SK-N-SH (cell line): ENCODE data around the gene PGF. TPM values are rescaled to one million over a fixed set of nuclear protein-coding genes. Genes with fewer than 3 reads are reported as not detected.

Experiments
- CTCF ChIA-PET: fragments of 300-600, 350-600 bp; formaldehyde crosslinking; extraction: SDS; loops from one replicate; lab custom pipeline; 2021; lab: Yijun Ruan, JAX
- POLR2A ChIA-PET: fragments of 350-600 bp; sonication (Branson Sonifier 250); formaldehyde crosslinking; extraction: SDS; loops from one replicate; lab custom pipeline; 2020; ENCODE audit warnings: antibody characterized with exemption, inconsistent platforms; lab: Yijun Ruan, JAX
- DNase-seq: peaks from one replicate; pipeline ENCODE4 v3.0.0; 2012
- H2AFZ ChIP-seq: fragments of 200-600 bp; sonication (generic); 2 replicates; pipeline ENCODE4 v1.8.1; 2016; ENCODE audit warnings: antibody characterized with exemption, mild to moderate bottlenecking, low read depth
- H3F3A ChIP-seq: fragments of 200-600 bp; sonication (generic); replicated peaks from 2 replicates; pipeline ENCODE3; 2016; ENCODE audit warnings: antibody characterized with exemption, mild to moderate bottlenecking; ENCODE audit not compliant: insufficient read depth
- H3K27ac ChIP-seq, 2 experiments: fragments of 200-500 bp in 1 of 2; fragments of 200-600 bp in 1 of 2; sonication (Bioruptor generic) in 1 of 2; sonication (generic), shearing (Covaris generic) in 1 of 2; 2 replicates each; pipeline versions ENCODE4 v1.5.1 to v1.6.1; 2014 to 2016; ENCODE audit warnings: low read depth in 2 of 2, inconsistent platforms in 1 of 2, low read length in 1 of 2, mild to moderate bottlenecking in 1 of 2, mixed read lengths in 1 of 2
- H3K27me3 ChIP-seq: fragments of 200-600 bp; sonication (generic), shearing (Covaris generic); 2 replicates; pipeline ENCODE4 v1.6.1; 2016; ENCODE audit warnings: mixed run types; ENCODE audit not compliant: insufficient read depth
- H3K36me3 ChIP-seq, 2 experiments: fragments of 200-500 bp in 1 of 2; fragments of 200-600 bp in 1 of 2; sonication (Bioruptor generic) in 1 of 2; sonication (generic) in 1 of 2; replicated peaks in 1 of 2; 2 replicates each; pipeline versions ENCODE3 to v1.5.1; 2014 to 2016; ENCODE audit warnings: low read length in 1 of 2, mild to moderate bottlenecking in 1 of 2; ENCODE audit not compliant: insufficient read depth in 2 of 2, control insufficient read depth in 1 of 2
- H3K4me1 ChIP-seq, 2 experiments: fragments of 200-500 bp in 1 of 2; fragments of 200-600 bp in 1 of 2; sonication (Bioruptor generic) in 1 of 2; sonication (generic), shearing (Covaris generic) in 1 of 2; 2 replicates each; pipeline versions ENCODE4 v1.5.1 to v1.6.1; 2014 to 2016; ENCODE audit warnings: low read depth in 1 of 2, low read length in 1 of 2, mixed run types in 1 of 2; ENCODE audit not compliant: insufficient read depth in 2 of 2, control insufficient read depth in 1 of 2
- H3K4me2 ChIP-seq: fragments of 200-600 bp; sonication (generic), shearing (Covaris generic); 2 replicates; pipeline ENCODE4 v1.6.1; 2017; ENCODE audit warnings: mixed run types
- H3K4me3 ChIP-seq, 2 experiments: fragments of 200-500 bp in 1 of 2; fragments of 200-600 bp in 1 of 2; sonication (Bioruptor generic) in 1 of 2; sonication (generic), shearing (Covaris generic) in 1 of 2; 2 replicates each; pipeline versions ENCODE4 v1.5.1 to v1.8.1; 2014 to 2016; ENCODE audit warnings: low read depth in 2 of 2, inconsistent platforms in 1 of 2, low read length in 1 of 2, mild to moderate bottlenecking in 1 of 2, mixed read lengths in 1 of 2, moderate library complexity in 1 of 2
- H3K79me2 ChIP-seq: fragments of 200-600 bp; sonication (generic); 2 replicates; pipeline ENCODE4 v1.8.1; 2017; ENCODE audit warnings: mild to moderate bottlenecking; ENCODE audit not compliant: insufficient read depth
- H3K9ac ChIP-seq: fragments of 200-600 bp; sonication (generic); 2 replicates; pipeline ENCODE4 v1.6.1; 2017; ENCODE audit warnings: mixed run types
- H3K9me2 ChIP-seq: fragments of 200-600 bp; sonication (generic); 2 replicates; pipeline ENCODE4 v1.6.1; 2017; ENCODE audit warnings: mixed run types
- H3K9me3 ChIP-seq: fragments of 200-600 bp; sonication (generic); 2 replicates; pipeline ENCODE4 v1.6.1; 2017; ENCODE audit warnings: mixed run types, mild to moderate bottlenecking, moderate library complexity
- H4K20me1 ChIP-seq: fragments of 200-600 bp; sonication (generic); 2 replicates; pipeline ENCODE4 v1.6.1; 2017; ENCODE audit warnings: mild to moderate bottlenecking, mixed run types; ENCODE audit not compliant: insufficient read depth
- ELF1 ChIP-seq: IDR thresholded peaks from 2 replicates; pipeline ENCODE4 v1.4.0; 2012
- EP300 ChIP-seq, 2 experiments: IDR thresholded peaks; 2 replicates each; pipeline versions ENCODE4 v1.4.0 to v1.6.1; 2012; ENCODE audit warnings: borderline replicate concordance in 1 of 2, low read depth in 1 of 2, low read length in 1 of 2
- EZH2phosphoT487 ChIP-seq: fragments of 200-600 bp; sonication (generic); IDR thresholded peaks from 2 replicates; pipeline ENCODE4 v1.6.1; 2017; ENCODE audit warnings: low read depth, mixed run types, mild to moderate bottlenecking, antibody characterized with exemption, moderate library complexity, borderline replicate concordance
- FOSL2 ChIP-seq: IDR thresholded peaks from 2 replicates; pipeline ENCODE4 v1.4.0; 2012; ENCODE audit warnings: low read depth, mild to moderate bottlenecking, moderate library complexity, borderline replicate concordance
- FOXJ3 ChIP-seq: sonication (generic); formaldehyde crosslinking; IDR thresholded peaks from 2 replicates; pipeline ENCODE4 v1.5.1; 2020; ENCODE audit warnings: mild to moderate bottlenecking, missing genetic modification reagents
- FOXM1 ChIP-seq: IDR thresholded peaks from 2 replicates; pipeline ENCODE4 v1.4.0; 2012; ENCODE audit warnings: low read depth, mild to moderate bottlenecking
- MXI1 ChIP-seq: IDR thresholded peaks from 2 replicates; pipeline ENCODE4 v1.6.1; 2012; ENCODE audit warnings: mild to moderate bottlenecking, low read depth, low read length, improper control_type of control experiment
- NFIC ChIP-seq: IDR thresholded peaks from 2 replicates; pipeline ENCODE4 v1.4.0; 2012; ENCODE audit warnings: borderline replicate concordance
- PBX3 ChIP-seq: IDR thresholded peaks from 2 replicates; pipeline ENCODE4; 2012
- POLR2AphosphoS5 ChIP-seq: IDR thresholded peaks from 2 replicates; pipeline ENCODE4 v1.6.1; 2012; ENCODE audit warnings: low read depth, low read length
- RAD21 ChIP-seq: IDR thresholded peaks from 2 replicates; pipeline ENCODE4 v1.6.1; 2012; ENCODE audit warnings: mild to moderate bottlenecking, low read length
- RCOR1 ChIP-seq: fragments of 150-350 bp; IDR thresholded peaks from 2 replicates; pipeline ENCODE4 v1.6.1; 2017; ENCODE audit warnings: antibody characterized with exemption, low read length
- REST ChIP-seq: IDR thresholded peaks from 2 replicates; pipeline ENCODE4 v1.6.1; 2012; ENCODE audit warnings: mild to moderate bottlenecking, low read depth, low read length, moderate library complexity
- RFX5 ChIP-seq: IDR thresholded peaks from 2 replicates; pipeline ENCODE4 v1.6.1; 2012; ENCODE audit warnings: mild to moderate bottlenecking, improper control_type of control experiment, low read length
- RXRA ChIP-seq: IDR thresholded peaks from 2 replicates; pipeline ENCODE4 v1.4.0; 2012; ENCODE audit warnings: low read depth, mild to moderate bottlenecking, borderline replicate concordance
- TCF12 ChIP-seq: IDR thresholded peaks from 2 replicates; pipeline ENCODE4 v1.4.0; 2012
- TEAD4 ChIP-seq: IDR thresholded peaks from 2 replicates; pipeline ENCODE4 v1.4.0; 2012; ENCODE audit warnings: mild to moderate bottlenecking, borderline replicate concordance; ENCODE audit not compliant: insufficient read depth
- USF1 ChIP-seq: IDR thresholded peaks from 2 replicates; pipeline ENCODE4 v1.4.0; 2012; ENCODE audit warnings: low read depth, borderline replicate concordance
- YY1 ChIP-seq: IDR thresholded peaks from 2 replicates; pipeline ENCODE4 v1.4.0; 2012; ENCODE audit warnings: low read depth, mild to moderate bottlenecking
- ZBTB33 ChIP-seq: IDR thresholded peaks from 2 replicates; pipeline ENCODE4 v1.4.0; 2012; ENCODE audit warnings: low read depth, borderline replicate concordance
- WGBS: methylation state at CpG from one replicate; pipeline ENCODE4 v1.1.6; 2017; ENCODE audit warnings: low lambda C conversion rate; 5-methylcytosine and 5-hydroxymethylcytosine counted together
- polyA plus RNA-seq, 3 experiments: library from polyadenylated mRNA; depleted of rRNA; stranded (reverse); fragments of >200 nt; gene quantifications; 2 replicates each; pipeline ENCODE4 v1.2.3, GENCODE V29; 2012

Gene PGF
- polyA plus RNA-seq, 1 of the 3 experiments (the other 2 are of a cell fraction): 4.4 TPM

GRCh38 chr14:74985028-74985310 is 29.6 kb upstream of the PGF start (continued):
- no peak for TF ChIP-seq REST

GRCh38 chr14:74984236-74985027 is 29.0 kb upstream of the PGF start:
- ChIA-PET POLR2A (no interaction called here), CTCF (interaction anchor here (0.9 to 2.4 kb wide), 6 partner anchors 13 to 124 kb away, joined by 3 to 10 read pairs (median 4); partner anchors contain the start of gene PGF)
- Histone ChIP-seq H3F3A (no peaks in the 10 kb centered on the region), H3K27ac (no peak overlapping the region), H3K9me2 (no peaks in the 10 kb centered on the region), H3K4me3 (no peak overlapping the region), H3K27me3 (no peaks in the 10 kb centered on the region), H3K4me2 (no peak overlapping the region), H3K4me1 (peaks cover 28 to 29% of the 10 kb centered on the region in 2 experiments; a peak in 3 of 4 replicates), H2AFZ (no peak overlapping the region), H3K79me2 (no peaks in the 10 kb centered on the region), H4K20me1 (no peaks in the 10 kb centered on the region), H3K36me3 (no peaks in the 10 kb centered on the region), H3K9ac (no peak overlapping the region), H3K9me3 (no peaks in the 10 kb centered on the region)
- WGBS: 89% methylated on average over 10 of the region's 16 CpGs
- no peak for DNase-seq
- no peak for TF ChIP-seq RFX5
- no peak for TF ChIP-seq NFIC
- TF ChIP-seq RXRA: no peak
- TF ChIP-seq RCOR1: no peak
- no peak for TF ChIP-seq FOXJ3
- no peak for TF ChIP-seq PBX3
- TF ChIP-seq REST: no peak
- no peak for TF ChIP-seq FOSL2
- no peak for TF ChIP-seq MXI1
- no peak for TF ChIP-seq EP300 (IDR thresholded peaks at IDR 0.05; ENCODE audit: borderline replicate concordance in 1 of 2, low read depth in 1 of 2, low read length in 1 of 2)
- no peak for TF ChIP-seq TEAD4
- TF ChIP-seq USF1: no peak
- no peak for TF ChIP-seq ZBTB33
- TF ChIP-seq EZH2phosphoT487: no peak
- TF ChIP-seq RAD21: no peak
- TF ChIP-seq FOXM1: no peak
- no peak for TF ChIP-seq ELF1
- TF ChIP-seq TCF12: no peak
- TF ChIP-seq POLR2AphosphoS5: no peak
- TF ChIP-seq YY1: no peak
